Measurements from ENCODE around the gene SLC22A17. TPM values are rescaled to one million over a fixed set of nuclear protein-coding genes. Genes with fewer than 3 reads are reported as not detected.

Gene SLC22A17
- total and polyA plus RNA-seq, 10 of the 15 experiments (the other 5 are each of a cell fraction or from before 2014, with no cell fraction given) = not detected

- TF ChIP-seq STAT3 (IDR thresholded peaks at IDR 0.05; ENCODE audit: low read depth, low read length) (no peak), HDAC2 (IDR thresholded peaks at IDR 0.05) (no peak), STAT1 (conservative IDR thresholded peaks at IDR 0.05) (peak; percentile 96; the same call in 1 of the 2 replicates), ZBTB33 (IDR thresholded peaks at IDR 0.05) (no peak), CBX5 (IDR thresholded peaks at IDR 0.05; ENCODE audit: low read depth) (no peak), BCLAF1 (IDR thresholded peaks at IDR 0.05) (no peak), LARP7 (IDR thresholded peaks at IDR 0.05) (peak; percentile 86), WRNIP1 (IDR thresholded peaks at IDR 0.05; ENCODE audit: borderline replicate concordance, low read depth, low read length) (no peak), SMC3 (IDR thresholded peaks at IDR 0.05; ENCODE audit: borderline replicate concordance, low read length) (no peak), MXI1 (IDR thresholded peaks at IDR 0.05; ENCODE audit: low read depth, low read length) (peak; percentile 73), SUPT20H (IDR thresholded peaks at IDR 0.05; ENCODE audit: borderline replicate concordance, control insufficient read depth, low read depth, low read length) (no peak), ZBED1 (IDR thresholded peaks at IDR 0.05; ENCODE audit: borderline replicate concordance) (no peak), SMARCA5 (IDR thresholded peaks at IDR 0.05) (peak; percentile 88), ATF7 (IDR thresholded peaks at IDR 0.05; ENCODE audit: low read depth) (no peak), DPF2 (IDR thresholded peaks at IDR 0.05) (peak; percentile 79), NFYB (IDR thresholded peaks at IDR 0.05; ENCODE audit: insufficient read depth, low read depth, low read length) (0 out of 2 replicates have a peak, but pooled peaks have one; percentile 60), NR2C1 (IDR thresholded peaks at IDR 0.05) (peak; percentile 48), IKZF1 (conservative IDR thresholded peaks at IDR 0.05) (peak; percentile 87), BRCA1 (IDR thresholded peaks at IDR 0.05; ENCODE audit: low read depth, low read length) (no peak), ZNF207 (IDR thresholded peaks at IDR 0.05; ENCODE audit: borderline replicate concordance) (peak; percentile 93; the same call in 1 of the 2 replicates), CHD4 (IDR thresholded peaks at IDR 0.05) (no peak), CBX3 (IDR thresholded peaks at IDR 0.05; ENCODE audit: borderline replicate concordance, low read depth) (no peak), KAT2A (conservative IDR thresholded peaks at IDR 0.05; ENCODE audit: control insufficient read depth, low read depth, low read length) (no peak), ZNF687 (IDR thresholded peaks at IDR 0.05) (peak; percentile 75), KDM1A (IDR thresholded peaks at IDR 0.05; ENCODE audit: borderline replicate concordance) (no peak)
Observed at GRCh38 chr14:23301288-23301968, 51.3 kb downstream of the SLC22A17 start (continued).
